HG03460 (cell line): Measurements from ENCODE around the gene SBF2.

ENCODE experiments used
- ATAC-seq: cut with Tn5 transposase; IDR thresholded peaks from one replicate; pipeline ENCODE4 v1.9.1; 2021; ENCODE audit not compliant: unreplicated experiment

SBF2 gene

DNA sequence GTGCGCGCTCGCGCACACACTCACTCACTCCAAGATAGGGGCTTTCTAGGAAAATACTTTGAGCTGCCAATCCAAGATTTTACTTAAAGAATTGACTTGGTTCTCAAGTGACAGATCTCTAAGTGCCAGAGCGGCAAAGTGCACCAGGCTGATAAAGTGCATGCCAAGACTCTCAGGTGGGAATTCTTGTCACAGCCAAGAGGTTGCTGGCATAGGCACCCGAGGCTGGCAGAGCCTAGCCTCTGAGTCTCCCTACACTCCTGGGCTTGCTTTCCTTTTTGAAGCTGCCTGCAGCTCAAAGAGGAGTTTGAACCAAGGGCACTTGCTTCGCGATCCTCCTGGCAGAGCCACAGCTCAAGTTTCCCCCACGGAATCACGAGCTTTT lies 8.3 kb upstream of the SBF2 start:
- ATAC-seq, result no peak

GRCh38 chr11:10301656-10302358 lies 7.8 kb upstream of the SBF2 start:
- ATAC-seq, result no peak

DNA sequence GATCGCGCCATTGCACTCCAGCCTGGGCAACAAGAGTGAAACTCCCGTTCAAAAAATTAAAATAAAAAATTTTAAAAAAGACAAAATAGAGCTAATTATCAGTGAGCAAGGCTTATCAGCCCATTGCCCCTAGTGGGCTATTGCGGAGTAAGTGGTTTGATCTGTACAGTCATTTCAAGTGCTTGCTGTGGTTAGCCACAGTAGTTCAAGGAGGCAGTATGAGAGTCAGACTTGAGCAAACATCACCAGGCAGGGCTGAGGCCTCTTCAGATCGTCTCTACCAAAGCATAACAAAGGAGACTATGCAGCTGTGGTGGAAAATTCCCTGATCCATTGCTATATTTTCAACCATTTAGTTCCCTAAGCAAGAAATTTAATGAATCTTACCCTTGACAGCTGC lies 4.3 kb upstream of the SBF2 start:
- peak; percentile 81 for ATAC-seq

GRCh38 chr11:10295064-10295901 lies 1.3 kb upstream of the SBF2 start:
- no peak for ATAC-seq

DNA sequence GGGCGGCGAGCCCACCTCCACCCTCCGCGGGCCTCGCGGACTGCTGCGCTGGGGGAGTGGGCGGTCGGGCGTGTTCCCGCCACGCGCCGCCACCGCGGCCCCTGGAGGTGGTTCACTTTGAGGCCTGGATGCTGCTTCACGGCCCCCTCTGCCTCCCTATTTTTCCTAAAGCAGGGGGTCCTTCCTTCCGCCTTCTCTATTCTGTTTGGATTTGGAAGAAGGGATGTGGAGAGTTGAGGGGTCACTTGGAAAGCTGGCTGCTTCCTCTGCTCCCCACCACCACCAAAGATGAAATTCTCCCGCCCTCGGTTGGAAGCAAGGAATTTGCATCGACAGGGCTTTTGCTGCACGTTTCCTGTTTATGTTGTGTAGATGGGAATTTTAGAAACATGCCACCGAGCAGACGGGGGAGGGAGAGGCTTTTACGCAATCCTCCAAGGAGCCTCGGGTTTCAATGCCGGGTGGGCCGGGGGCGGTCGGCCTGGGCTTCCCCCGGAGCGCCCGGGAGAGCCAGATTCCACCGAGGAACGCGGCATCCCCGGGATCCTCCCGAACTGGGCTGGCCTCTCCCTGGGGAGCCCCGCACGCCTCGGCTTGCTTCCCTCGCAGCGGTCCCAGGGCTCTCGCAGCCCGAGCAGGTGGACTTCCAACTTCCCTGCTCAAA lies 403 bp upstream of the SBF2 start:
- ATAC-seq, result no peak

DNA sequence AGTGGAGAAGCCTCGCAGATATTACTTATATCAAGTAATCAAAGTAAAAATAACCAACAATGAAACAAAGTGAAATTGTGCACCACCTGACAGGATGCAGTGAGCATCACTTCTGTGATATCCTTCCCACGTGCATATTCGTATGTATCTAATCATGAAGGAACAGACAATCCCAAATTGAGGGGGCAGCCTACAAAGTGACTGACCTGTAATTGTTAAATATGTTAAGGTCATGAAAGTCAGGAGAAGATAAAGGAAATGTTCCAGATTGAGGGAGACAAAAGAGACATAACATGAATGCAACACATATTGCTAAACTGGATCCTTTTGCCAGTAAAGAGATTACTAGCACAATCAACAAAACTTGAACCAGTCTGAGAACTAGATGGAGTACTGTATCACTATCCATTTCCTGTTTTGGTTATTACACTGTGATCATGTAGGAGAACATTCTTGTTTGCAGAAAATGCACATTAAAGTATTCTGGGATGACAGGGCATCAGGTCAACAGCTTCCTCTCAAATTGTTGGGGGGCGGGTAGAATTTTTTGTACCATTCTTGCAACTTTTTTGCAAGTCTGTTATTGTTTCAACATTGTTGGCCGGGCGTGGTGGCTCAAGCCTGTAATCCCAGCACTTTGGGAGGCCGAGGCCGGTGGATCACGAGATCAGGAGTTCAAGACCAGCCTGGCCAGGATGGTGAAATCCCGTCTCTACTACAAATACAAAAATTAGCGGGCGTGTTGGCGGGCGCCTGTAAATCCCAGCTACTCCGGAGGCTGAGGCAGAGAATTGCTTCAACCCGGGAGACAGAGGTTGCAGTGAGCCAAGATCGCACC lies 2.0 kb downstream of the SBF2 start:
- no peak for ATAC-seq

DNA sequence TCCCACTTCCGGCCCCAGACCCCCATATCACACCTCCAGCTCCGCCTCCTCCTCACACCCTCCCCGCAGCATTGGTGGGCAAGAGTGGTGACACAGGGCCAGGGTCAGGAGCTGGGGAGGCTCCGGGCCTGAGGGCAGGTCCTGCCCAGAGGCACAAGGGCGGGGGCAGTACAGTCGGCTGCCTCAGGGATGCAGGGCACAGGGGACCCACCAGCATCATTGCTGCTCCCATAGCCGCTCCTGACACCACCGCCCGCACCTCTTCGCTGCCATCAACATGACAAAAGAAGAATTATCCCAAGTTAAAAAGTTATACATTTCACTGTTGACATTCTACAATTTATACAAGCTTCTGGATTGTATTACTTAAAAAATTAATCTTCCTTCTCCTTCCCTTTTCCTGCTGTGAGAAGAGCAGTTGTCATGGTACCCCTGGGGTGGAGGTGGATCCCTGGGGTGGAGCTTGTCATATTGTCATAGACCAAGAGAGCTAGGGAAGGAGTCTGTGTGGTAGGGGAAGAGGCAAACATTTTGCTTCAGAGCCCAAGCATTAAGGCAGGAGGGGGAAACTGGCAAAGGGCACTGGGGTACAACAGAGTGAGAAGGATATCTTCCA lies 4.1 kb downstream of the SBF2 start:
- no peak for ATAC-seq

DNA sequence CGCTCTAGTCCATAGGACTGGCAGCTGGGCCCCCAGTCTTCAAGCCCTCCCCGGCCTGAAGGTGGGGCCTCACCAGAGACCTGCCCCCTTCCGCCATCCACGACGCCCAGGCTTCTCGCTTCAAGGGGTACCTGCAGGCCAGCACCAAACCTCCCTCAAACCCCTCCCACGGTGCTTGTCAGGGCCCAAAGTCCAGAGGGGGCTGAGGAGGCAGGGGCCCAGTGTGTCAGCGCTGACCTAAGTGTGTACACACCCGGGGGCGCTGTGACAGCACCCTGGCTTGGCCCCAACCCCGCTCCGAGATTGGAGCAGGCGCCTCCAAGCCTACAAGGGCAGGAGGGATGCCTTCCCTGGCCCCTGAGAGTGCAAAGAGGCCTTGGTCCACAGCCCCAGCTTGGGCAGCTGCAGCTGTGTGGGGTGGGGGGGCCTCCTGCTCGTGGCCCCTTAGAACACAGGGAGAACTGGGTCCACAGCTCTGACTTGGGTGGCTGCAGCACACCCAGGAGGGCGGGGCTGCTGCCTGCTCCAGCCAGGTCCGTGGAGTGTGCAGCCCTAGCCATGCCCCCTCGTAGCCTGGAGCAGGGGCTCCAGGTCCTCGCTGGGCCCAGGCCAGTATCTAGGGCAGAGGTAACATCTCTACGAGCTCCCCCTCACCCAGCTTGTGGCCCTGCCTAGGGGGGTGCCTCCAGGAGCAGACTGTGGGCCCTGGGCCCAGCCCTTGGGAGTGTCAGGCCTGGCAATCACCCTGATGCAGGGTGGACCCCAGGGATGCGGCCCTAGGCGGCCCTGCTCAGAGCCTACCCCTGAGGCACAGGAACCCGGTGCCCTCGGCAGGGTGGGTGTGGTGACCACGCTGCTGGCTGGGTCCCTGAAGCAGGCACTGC lies 4.9 kb downstream of the SBF2 start:
- ATAC-seq, result no peak

GRCh38 chr11:10287766-10288715 lies 6.0 kb downstream of the SBF2 start:
- no peak for ATAC-seq

DNA sequence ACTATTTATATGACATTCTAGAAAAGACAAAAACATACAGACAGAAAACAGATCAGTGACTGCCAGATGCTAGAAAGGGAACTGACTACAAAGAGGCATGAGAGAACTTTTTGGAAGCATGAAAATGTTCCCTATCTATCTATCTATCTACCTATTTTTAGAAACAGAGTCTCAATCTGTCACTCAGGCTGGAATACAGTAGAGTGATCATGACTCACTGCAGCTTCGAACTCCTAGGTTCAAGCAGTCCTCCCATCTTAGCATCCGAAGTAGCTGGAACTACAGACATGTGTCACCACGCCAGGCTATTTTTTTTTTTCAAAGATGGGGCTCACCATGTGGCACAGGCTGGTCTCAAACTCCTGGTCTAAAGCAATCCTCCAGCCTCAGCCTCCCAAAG lies 6.9 kb downstream of the SBF2 start:
- no peak for ATAC-seq

DNA sequence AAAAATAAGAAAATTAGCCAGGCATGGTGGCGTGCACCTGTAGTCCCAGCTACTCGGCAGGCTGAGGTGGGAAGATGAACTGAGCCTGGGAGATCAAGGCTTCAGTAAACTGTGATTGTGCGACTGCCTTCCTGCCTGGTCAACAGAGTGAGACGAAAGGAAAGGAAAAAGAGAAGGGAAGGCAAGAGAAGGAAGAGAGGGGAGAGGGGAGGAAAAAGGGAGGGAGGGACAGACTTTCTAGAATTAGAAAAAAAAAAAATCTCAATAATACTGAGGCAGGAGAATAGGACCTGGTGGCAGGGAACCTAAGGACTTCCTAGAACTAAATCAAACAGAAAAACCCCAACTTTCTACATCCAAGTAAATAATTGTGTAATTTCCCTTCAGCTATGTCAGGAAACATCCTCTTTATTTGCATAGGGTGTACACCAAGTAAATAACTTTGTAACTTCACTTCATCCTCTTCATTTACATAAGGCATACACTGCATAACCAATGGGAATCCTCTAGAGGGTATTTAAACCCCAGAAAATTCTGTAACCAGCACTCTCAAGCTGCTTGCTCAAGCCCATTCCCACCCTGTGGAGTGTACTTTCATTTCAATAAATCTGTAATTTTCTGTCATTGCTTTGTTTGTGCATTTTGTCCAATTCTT lies 8.7 kb downstream of the SBF2 start:
- no peak for ATAC-seq

GRCh38 chr11:10283991-10284390 lies 10.0 kb downstream of the SBF2 start:
- ATAC-seq, result no peak

GRCh38 chr11:10282117-10282516 lies 11.9 kb downstream of the SBF2 start:
- no peak for ATAC-seq

DNA sequence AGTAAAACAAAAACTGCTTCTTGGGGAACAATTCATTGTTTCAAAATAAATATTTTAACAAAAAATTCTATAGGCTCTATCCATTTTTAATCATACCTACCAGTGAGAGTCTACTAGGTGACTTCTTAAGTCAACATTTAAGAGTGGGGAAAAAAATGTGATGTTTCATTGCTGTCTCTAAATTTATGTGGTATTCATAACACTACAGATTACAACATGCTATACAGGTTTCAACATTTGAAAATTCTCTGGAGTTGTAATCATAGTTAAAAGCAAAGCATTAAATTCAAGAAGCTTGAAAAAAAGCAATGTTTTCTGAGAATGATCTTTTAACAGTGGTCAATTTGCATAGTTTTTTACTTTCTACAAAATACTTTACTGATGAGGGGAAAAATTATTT lies 18.3 kb downstream of the SBF2 start:
- no peak for ATAC-seq

DNA sequence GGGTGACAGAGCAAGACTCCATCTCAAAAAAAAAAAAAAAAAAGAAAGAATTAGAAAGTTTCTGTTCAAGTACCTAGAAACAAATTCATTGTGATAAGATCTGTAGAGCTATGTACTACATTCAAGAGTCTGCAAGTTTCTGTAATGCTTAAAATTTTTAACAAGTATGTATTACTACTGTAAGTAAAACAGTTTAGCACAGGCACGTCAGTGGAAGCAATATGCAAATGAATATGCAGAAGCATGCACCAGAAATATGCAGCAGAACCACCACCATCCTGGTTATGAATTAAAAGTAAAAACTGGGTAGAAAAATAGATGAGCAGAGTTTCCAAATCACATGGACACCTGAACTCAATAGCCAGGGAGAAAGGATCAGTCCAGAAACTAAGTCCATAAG lies 19.3 kb downstream of the SBF2 start:
- no peak for ATAC-seq

DNA sequence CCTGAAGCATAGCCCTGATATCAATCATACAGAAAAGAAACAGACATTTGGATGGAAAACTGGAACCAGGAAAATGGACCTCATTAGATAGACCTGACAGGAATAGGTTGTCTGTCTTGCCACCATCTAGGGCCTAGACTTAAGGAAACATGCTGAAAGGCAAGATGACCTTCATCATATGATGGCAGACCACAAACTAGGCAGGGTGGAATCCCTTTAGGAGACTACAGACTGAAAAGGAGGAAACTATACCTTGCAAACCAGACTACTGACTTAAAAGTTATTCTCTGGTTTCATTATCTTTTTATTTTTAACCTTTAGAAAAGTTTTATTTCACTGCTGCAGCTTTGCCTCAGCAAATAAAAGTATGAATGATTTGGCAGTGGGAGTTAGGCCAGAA lies 20.3 kb downstream of the SBF2 start:
- no peak for ATAC-seq

DNA sequence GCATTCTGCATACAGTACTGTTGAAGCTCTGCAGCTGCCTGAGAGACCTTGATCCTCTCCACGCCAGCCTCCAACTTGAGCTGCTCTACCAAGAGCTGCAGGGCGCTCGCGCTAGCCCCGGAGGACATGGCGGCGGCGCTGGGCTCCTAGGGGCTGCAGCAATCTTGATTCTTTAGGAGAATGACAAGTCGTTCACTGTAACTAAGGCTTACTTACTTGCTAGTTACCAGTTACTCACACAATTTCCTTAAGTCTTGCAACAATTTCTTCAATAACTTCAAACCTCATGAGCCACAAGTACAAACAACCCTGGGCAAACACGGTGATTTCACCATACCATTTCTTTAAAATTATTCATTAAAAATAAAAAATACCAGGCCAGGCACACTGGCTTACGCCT lies 21.9 kb downstream of the SBF2 start:
- no peak for ATAC-seq
